Common myeloid progenitor, CD34-positive (primary cell): ENCODE results near the gene ELK3.

Experiments used
- CTCF ChIA-PET: fragments of 350-600 bp; sonication (Branson Sonifier 250); formaldehyde crosslinking; loops from one replicate; lab custom pipeline; 2021; ENCODE audit warnings: antibody characterized with exemption; lab: Charles Lee
- POLR2A ChIA-PET: fragments of 350-600 bp; sonication (Branson Sonifier 250); formaldehyde crosslinking; loops from one replicate; lab custom pipeline; 2021; ENCODE audit warnings: antibody characterized with exemption; lab: Charles Lee
- DNase-seq, 3 donors: peaks; one replicate each; pipeline versions ENCODE4 v3.0.0 to v3.0.0-alpha.2; 2013
- H3K27ac ChIP-seq, 2 experiments: 1 replicate in 1 of 2; 2 replicates in 1 of 2; pipeline ENCODE4 v1.7.0; 2013; ENCODE audit warnings: inconsistent platforms in 2 of 2, low read length in 2 of 2, mild to moderate bottlenecking in 2 of 2, low read depth in 1 of 2, moderate library complexity in 1 of 2; ENCODE audit not compliant: severe bottlenecking in 2 of 2, insufficient read depth in 1 of 2, poor library complexity in 1 of 2
- H3K27me3 ChIP-seq, 5 experiments: replicated peaks in 2 of 5; 1 replicate in 3 of 5; 2 replicates in 2 of 5; pipeline versions ENCODE4 v1.6.1 to v1.7.0; 2013; ENCODE audit warnings: low read length in 4 of 5, mild to moderate bottlenecking in 2 of 5, moderate library complexity in 2 of 5, inconsistent platforms in 1 of 5; ENCODE audit not compliant: insufficient read depth in 5 of 5, control insufficient read depth in 4 of 5
- H3K36me3 ChIP-seq, 4 experiments: 1 replicate in 2 of 4; 2 replicates in 2 of 4; pipeline versions ENCODE4 v1.6.1 to v1.7.0; 2013; ENCODE audit warnings: low read length in 3 of 4, control low read depth in 1 of 4, mild to moderate bottlenecking in 1 of 4; ENCODE audit not compliant: control insufficient read depth in 4 of 4, insufficient read depth in 4 of 4
- H3K4me1 ChIP-seq, 4 experiments: 1 replicate in 3 of 4; 2 replicates in 1 of 4; pipeline versions ENCODE4 v1.6.1 to v1.7.1; 2013; ENCODE audit warnings: low read length in 3 of 4, mild to moderate bottlenecking in 3 of 4, control low read depth in 1 of 4, inconsistent platforms in 1 of 4, moderate library complexity in 1 of 4; ENCODE audit not compliant: control insufficient read depth in 4 of 4, insufficient read depth in 4 of 4; ENCODE audit errors: control extremely low read depth in 1 of 4
- H3K4me3 ChIP-seq, 7 experiments: 1 replicate in 4 of 7; 2 replicates in 3 of 7; pipeline versions ENCODE4 v1.5.1 to v1.7.0; 2013; ENCODE audit warnings: mild to moderate bottlenecking in 7 of 7, low read length in 6 of 7, moderate library complexity in 6 of 7, inconsistent platforms in 2 of 7, low read depth in 2 of 7, control low read depth in 1 of 7; ENCODE audit not compliant: insufficient read depth in 4 of 7, control insufficient read depth in 1 of 7; ENCODE audit errors: extremely low read depth in 1 of 7
- H3K9me3 ChIP-seq, 5 experiments: 1 replicate in 4 of 5; 2 replicates in 1 of 5; pipeline versions ENCODE4 v1.6.1 to v1.7.1; 2013; ENCODE audit warnings: low read length in 4 of 5, mild to moderate bottlenecking in 2 of 5, inconsistent platforms in 1 of 5, low read depth in 1 of 5, moderate library complexity in 1 of 5; ENCODE audit not compliant: control insufficient read depth in 4 of 5, insufficient read depth in 2 of 5; ENCODE audit errors: control extremely low read depth in 1 of 5
- WGBS: methylation state at CpG from one replicate; pipeline ENCODE4 v1.1.5; 2013; ENCODE audit not compliant: insufficient coverage; 5-methylcytosine and 5-hydroxymethylcytosine counted together

Gene ELK3

DNA sequence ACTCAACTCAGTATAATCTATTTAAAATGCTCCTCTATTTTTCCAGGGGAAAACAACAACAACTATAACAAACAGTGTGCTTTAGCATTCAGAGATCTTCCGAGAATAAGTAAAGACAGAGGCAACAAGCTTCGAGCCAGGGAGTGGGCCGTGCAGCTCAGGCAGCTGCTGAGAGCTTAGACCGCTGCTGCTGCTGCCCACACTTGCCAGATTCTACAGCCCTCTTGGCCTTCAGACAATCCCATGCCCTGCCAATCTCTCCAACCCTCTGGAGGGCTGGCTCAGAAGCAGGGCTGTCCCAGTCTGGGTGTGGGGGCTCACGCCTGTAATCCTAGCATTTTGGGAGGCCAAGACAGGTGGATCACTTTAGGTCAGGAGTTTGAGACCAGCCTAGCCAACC, 23.4 kb upstream of the ELK3 start:
- no peaks in the 10 kb centered on the region for H3K27me3 ChIP-seq
- no peak for DNase-seq
- 81% methylated on average over 5 of the region's 5 CpGs for WGBS
- POLR2A ChIA-PET, result interaction anchor here (1.1 kb wide), 1 partner anchor 24 kb away, joined by 3 read pairs; no protein-coding TSS in a partner anchor
- H3K27ac ChIP-seq, result peak overlapping the region in 1 of 2 experiments; percentile 11
- H3K9me3 ChIP-seq, result peaks cover 0 to under 1% (median 0%) of the 10 kb centered on the region in 5 experiments
- no peaks in the 10 kb centered on the region for H3K36me3 ChIP-seq
- CTCF ChIA-PET, result interaction anchor here (1.2 to 1.7 kb wide), 2 partner anchors 37 to 41 kb away, joined by 3 to 4 read pairs; no protein-coding TSS in a partner anchor
- H3K4me1 ChIP-seq, result peaks cover 1 to 20% (median 14%) of the 10 kb centered on the region in 4 experiments
- H3K4me3 ChIP-seq, result peak overlapping the region in 1 of 7 experiments; percentile 31

DNA sequence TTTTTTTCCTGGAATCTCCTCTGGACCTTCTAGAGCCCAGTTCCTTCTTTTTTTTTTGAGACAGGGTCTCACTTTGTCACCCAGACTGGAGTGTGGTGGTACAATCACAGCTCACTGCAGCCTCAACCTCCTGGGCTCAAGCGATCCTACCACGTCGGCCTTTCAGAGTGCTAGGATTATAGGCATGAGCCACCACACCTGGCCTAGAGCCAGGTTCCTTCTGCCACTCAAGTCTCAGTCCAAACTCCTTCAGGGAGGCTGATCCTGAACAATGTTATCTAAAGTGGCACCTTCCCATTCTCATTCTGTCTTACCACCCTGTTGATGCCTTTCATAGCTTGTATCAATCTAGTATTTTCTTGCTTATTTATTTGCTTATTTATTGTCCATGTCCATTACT, 22.3 kb upstream of the ELK3 start:
- CTCF ChIA-PET, result interaction anchor here (1.7 kb wide), 1 partner anchor 40 kb away, joined by 3 read pairs; no protein-coding TSS in a partner anchor
- H3K9me3 ChIP-seq, result peaks cover 3 to 10% (median 5%) of the 10 kb centered on the region in 5 experiments
- H3K27ac ChIP-seq, result no peak overlapping the region
- WGBS, result 95% methylated on average over 3 of the region's 3 CpGs
- H3K4me3 ChIP-seq, result no peak overlapping the region
- no peak for DNase-seq
- H3K27me3 ChIP-seq, result no peaks in the 10 kb centered on the region
- POLR2A ChIA-PET, result interaction anchor here (0.6 kb wide), 1 partner anchor 10 kb away, joined by 3 read pairs; no protein-coding TSS in a partner anchor
- no peaks in the 10 kb centered on the region for H3K36me3 ChIP-seq
- peaks cover 1 to 20% (median 14%) of the 10 kb centered on the region in 4 experiments for H3K4me1 ChIP-seq

DNA sequence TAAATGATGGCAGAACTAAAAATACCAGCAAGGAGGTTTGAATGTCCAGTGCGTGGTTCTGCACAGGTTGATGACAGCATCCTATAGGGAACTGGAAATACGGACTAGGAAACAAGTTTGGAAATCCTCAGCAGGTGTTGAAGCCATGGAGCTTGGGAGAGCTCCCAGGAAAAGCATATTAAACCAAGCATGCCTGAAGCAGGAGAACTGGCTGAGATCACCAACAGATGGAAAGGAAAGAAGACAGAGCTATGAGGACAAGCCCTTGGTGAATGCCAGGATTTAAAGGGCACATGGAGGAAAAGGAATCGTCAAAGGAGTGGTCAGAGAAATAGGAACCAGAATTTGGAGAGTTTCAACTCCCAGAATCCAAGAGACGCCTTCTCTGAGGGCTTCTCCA, 21.2 kb upstream of the ELK3 start:
- 100% methylated on average over 4 of the region's 4 CpGs for WGBS
- no peak for DNase-seq
- CTCF ChIA-PET, result interaction anchor here (1.0 to 1.5 kb wide), 2 partner anchors 9 to 41 kb away, joined by 3 to 4 read pairs; no protein-coding TSS in a partner anchor
- no peak overlapping the region for H3K27ac ChIP-seq
- no peaks in the 10 kb centered on the region for H3K36me3 ChIP-seq
- H3K4me1 ChIP-seq, result peaks cover 1 to 22% (median 16%) of the 10 kb centered on the region in 4 experiments
- H3K9me3 ChIP-seq, result peaks cover 3 to 10% (median 5%) of the 10 kb centered on the region in 5 experiments
- no peaks in the 10 kb centered on the region for H3K27me3 ChIP-seq
- POLR2A ChIA-PET, result no interaction called here
- H3K4me3 ChIP-seq, result no peak overlapping the region

DNA sequence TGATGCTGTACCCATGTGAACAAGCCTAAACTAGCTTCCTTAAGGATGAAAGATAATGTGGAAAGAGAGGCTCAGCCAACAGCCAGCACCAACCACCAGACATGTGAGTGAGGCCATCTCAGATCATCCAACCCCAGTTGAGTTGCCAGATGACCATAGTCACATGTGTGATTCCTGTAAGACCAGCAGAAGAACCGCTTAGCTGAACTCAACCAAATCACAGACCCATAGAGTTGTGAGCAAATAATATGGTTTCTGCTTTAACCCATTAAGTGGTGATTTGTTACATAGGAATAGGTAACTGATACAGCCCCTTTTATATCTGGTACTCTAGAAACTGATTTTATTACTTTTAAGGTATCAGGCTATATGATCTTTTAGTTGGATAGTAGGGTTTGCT, 17.6 kb upstream of the ELK3 start:
- Histone ChIP-seq H3K9me3 (peaks cover 3 to 10% (median 6%) of the 10 kb centered on the region in 5 experiments), H3K27ac (no peak overlapping the region), H3K4me3 (no peak overlapping the region), H3K27me3 (no peaks in the 10 kb centered on the region), H3K36me3 (no peaks in the 10 kb centered on the region), H3K4me1 (peaks cover 0 to 4% (median under 1%) of the 10 kb centered on the region in 4 experiments)
- no peak for DNase-seq
- POLR2A ChIA-PET, result no interaction called here
- CTCF ChIA-PET, result interaction anchor here (1.3 to 1.4 kb wide), 4 partner anchors 8 to 101 kb away, joined by 3 read pairs; no protein-coding TSS in a partner anchor
- no CpG with 5 or more reads among the region's 1 CpG for WGBS

DNA sequence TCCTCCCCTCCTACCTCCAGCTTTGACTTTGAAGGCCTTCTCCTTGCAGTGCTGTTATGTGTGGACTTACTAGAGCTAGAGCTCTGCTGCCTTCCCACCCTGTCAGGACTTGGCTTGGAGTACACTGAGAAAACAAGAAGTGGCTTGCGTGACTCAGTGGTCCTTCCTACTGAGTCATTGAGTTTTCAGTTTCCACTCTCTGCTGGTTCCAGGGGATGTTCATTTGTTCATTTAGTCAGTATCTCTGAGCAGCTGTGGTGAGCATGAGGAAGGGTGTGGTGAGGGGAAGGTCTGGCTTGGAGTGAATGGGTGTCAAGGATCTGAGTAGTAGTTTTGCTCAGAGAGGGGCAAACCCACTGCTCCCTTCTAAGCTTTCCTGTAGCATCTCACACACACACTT, 17.2 kb upstream of the ELK3 start:
- Histone ChIP-seq H3K36me3 (no peaks in the 10 kb centered on the region), H3K27me3 (no peaks in the 10 kb centered on the region), H3K27ac (no peak overlapping the region), H3K9me3 (peaks cover 3 to 10% (median 6%) of the 10 kb centered on the region in 5 experiments), H3K4me3 (no peak overlapping the region), H3K4me1 (peaks cover 0 to 4% (median under 1%) of the 10 kb centered on the region in 4 experiments)
- peak in 2 of 3 donors; percentile 59 to 69 for DNase-seq
- CTCF ChIA-PET, result interaction anchor here (0.9 to 1.4 kb wide), 5 partner anchors 9 to 101 kb away, joined by 3 read pairs; no protein-coding TSS in a partner anchor
- WGBS, result 86% methylated on average over 1 of the region's 1 CpG
- POLR2A ChIA-PET, result no interaction called here

DNA sequence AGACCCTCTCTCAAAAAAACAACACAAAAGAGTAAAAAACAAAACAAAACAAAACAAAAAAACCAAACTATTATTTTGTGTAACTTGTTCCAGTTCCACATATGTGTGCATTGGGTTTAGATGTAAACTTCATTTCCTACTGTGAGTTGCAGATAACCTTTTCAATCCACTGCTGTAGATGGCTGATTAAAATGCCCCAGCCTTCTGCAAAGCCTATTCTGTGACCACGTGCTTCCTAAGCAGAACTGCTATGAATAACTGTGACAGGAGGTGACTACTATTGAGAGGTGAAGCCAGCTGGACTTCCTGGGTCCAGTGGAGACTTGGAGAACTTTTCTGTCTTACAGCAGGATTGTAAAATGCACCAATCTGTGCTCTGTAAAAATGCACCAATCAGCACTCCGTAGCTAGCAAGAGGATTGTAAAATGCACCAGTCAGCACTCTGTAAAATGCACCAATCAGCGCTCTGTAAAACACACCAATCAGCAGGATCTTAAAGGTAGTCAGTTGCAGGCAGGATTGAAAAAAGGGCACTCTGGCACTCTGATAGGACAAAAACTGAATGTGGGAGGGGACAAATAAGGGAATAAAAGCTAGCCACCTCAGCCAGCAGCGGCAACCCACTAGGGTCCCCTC, 10.3 kb upstream of the ELK3 start:
- Histone ChIP-seq H3K4me3 (no peak overlapping the region), H3K36me3 (no peaks in the 10 kb centered on the region), H3K27ac (peak overlapping the region in 1 of 2 experiments; percentile 44), H3K9me3 (peaks cover 0 to 6% (median 0%) of the 10 kb centered on the region in 5 experiments), H3K4me1 (peaks cover 7 to 57% (median 47%) of the 10 kb centered on the region in 4 experiments), H3K27me3 (no peaks in the 10 kb centered on the region)
- DNase-seq, result peak; percentile 78 to 97 (median 92)
- CTCF ChIA-PET, result interaction anchor here (1.1 to 1.3 kb wide), 2 partner anchors 9 to 18 kb away, joined by 4 to 6 read pairs; no protein-coding TSS in a partner anchor
- 68% methylated on average over 4 of the region's 4 CpGs for WGBS
- POLR2A ChIA-PET, result interaction anchor here (1.9 kb wide), 1 partner anchor 12 kb away, joined by 6 read pairs; no protein-coding TSS in a partner anchor
